Measurements from ENCODE around the gene HRH2.

DNA sequence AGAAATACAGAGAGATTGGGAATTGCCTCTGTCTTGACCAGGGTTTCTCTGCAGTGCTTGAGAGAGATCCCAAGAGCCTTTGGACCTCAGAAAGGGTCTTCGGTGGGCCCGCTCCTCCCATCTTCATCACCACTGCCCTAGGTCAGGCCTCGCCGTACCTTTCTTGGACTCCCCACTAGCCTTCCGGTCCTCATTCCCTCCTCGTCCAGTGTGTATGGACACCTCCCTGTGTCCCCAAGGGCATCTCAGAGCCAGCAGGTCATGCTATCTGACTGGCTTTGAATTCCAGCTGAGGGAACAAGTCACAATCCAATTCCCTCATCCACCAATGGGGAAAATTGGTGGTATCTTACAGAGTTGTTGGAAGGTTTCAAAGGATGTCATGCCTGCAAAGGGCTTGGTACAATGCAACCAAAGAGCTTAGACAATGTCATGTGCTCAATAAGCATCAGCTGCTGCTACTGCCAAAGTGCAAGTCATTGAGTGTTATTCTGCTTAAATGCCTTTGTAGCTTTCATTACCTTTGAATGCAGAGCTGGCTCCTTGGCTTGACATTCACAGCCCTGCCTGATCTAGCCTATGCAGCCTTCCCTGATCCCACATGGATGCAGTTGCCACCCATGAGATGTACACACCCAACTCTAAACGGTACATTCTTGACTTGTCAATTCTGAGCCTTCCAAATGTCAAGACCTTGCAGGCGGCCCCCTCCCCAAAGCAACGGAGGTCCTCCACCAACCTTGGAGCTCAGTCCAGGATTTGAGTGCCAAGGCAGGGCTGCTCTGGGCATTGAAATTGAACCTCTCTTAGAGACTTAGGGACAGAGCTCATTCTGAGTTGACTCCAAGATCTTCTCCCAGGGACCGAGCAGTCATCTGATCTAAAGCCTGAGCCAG is 58.0 kb downstream of the HRH2 start:
- TF ChIP-seq POLR2A (IDR thresholded peaks at IDR 0.05), result no peak
- no peak for TF ChIP-seq CTCF (IDR thresholded peaks at IDR 0.05)

All from lower leg skin (tissue), 3 donors.